Measurements from ENCODE around the gene ZNF148. TPM values are rescaled to one million over a fixed set of nuclear protein-coding genes. Genes with fewer than 3 reads are reported as not detected.

Gene ZNF148
- total and polyA plus RNA-seq, 2 of the 4 experiments (the other 2 are of a cell fraction) = 9.4 to 65.2 TPM

DNA sequence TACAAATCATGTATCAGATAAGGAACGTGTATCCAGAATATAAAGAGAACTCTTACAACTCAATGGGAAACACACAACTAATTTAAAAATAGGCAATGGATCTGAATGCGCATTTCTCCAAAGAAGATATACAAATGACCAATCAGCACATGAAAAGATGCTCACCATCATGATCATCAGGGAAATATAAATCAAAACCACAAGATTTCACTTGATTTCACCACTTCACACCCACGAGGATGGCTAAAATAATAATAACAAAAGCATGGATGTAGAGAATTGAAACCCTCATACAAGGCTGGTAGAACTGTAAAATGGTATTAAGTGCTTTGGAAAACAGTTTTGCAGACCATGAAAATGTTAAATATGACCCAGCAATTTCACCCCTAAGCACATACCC is 135.9 kb downstream of the ZNF148 start:
- no peak for TF ChIP-seq MAZ (IDR thresholded peaks at IDR 0.05; ENCODE audit: borderline replicate concordance, low read depth, low read length)
- TF ChIP-seq BHLHE40 (IDR thresholded peaks at IDR 0.05; ENCODE audit: low read depth, low read length) = no peak
- no peak for TF ChIP-seq RFX5 (IDR thresholded peaks at IDR 0.05; ENCODE audit: low read depth, low read length)
- no peak for TF ChIP-seq RCOR1 (IDR thresholded peaks at IDR 0.05; ENCODE audit: insufficient replicate concordance, low read length)
- TF ChIP-seq, protein P1, sequence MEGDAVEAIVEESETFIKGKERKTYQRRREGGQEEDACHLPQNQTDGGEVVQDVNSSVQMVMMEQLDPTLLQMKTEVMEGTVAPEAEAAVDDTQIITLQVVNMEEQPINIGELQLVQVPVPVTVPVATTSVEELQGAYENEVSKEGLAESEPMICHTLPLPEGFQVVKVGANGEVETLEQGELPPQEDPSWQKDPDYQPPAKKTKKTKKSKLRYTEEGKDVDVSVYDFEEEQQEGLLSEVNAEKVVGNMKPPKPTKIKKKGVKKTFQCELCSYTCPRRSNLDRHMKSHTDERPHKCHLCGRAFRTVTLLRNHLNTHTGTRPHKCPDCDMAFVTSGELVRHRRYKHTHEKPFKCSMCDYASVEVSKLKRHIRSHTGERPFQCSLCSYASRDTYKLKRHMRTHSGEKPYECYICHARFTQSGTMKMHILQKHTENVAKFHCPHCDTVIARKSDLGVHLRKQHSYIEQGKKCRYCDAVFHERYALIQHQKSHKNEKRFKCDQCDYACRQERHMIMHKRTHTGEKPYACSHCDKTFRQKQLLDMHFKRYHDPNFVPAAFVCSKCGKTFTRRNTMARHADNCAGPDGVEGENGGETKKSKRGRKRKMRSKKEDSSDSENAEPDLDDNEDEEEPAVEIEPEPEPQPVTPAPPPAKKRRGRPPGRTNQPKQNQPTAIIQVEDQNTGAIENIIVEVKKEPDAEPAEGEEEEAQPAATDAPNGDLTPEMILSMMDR (conservative IDR thresholded peaks at IDR 0.05; ENCODE audit: low read depth, low read length) = no peak
- TF ChIP-seq NFE2L2 (IDR thresholded peaks at IDR 0.05; ENCODE audit: low read depth, low read length) = no peak
- TF ChIP-seq, protein P2, sequence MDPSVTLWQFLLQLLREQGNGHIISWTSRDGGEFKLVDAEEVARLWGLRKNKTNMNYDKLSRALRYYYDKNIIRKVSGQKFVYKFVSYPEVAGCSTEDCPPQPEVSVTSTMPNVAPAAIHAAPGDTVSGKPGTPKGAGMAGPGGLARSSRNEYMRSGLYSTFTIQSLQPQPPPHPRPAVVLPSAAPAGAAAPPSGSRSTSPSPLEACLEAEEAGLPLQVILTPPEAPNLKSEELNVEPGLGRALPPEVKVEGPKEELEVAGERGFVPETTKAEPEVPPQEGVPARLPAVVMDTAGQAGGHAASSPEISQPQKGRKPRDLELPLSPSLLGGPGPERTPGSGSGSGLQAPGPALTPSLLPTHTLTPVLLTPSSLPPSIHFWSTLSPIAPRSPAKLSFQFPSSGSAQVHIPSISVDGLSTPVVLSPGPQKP (IDR thresholded peaks at IDR 0.05; ENCODE audit: borderline replicate concordance, low read depth, low read length) = no peak
- no peak for TF ChIP-seq MXI1 (IDR thresholded peaks at IDR 0.05; ENCODE audit: borderline replicate concordance, low read depth, low read length)
- TF ChIP-seq CEBPB (IDR thresholded peaks at IDR 0.05; ENCODE audit: low read depth, low read length) = no peak
- TF ChIP-seq MAFK (IDR thresholded peaks at IDR 0.05; ENCODE audit: low read depth, low read length) = no peak
- TF ChIP-seq CHD1 (IDR thresholded peaks at IDR 0.05; ENCODE audit: low read depth, low read length) = no peak
- TF ChIP-seq POLR2A (IDR thresholded peaks at IDR 0.05; ENCODE audit: low read depth, low read length) = no peak
- no peak for TF ChIP-seq SMC3 (IDR thresholded peaks at IDR 0.05; ENCODE audit: low read depth, low read length)
- no peak for TF ChIP-seq FOS (IDR thresholded peaks at IDR 0.05; ENCODE audit: low read depth, low read length)
- no peak for TF ChIP-seq RAD21 (IDR thresholded peaks at IDR 0.05; ENCODE audit: low read length)
- TF ChIP-seq, protein P3, sequence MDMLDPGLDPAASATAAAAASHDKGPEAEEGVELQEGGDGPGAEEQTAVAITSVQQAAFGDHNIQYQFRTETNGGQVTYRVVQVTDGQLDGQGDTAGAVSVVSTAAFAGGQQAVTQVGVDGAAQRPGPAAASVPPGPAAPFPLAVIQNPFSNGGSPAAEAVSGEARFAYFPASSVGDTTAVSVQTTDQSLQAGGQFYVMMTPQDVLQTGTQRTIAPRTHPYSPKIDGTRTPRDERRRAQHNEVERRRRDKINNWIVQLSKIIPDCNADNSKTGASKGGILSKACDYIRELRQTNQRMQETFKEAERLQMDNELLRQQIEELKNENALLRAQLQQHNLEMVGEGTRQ (IDR thresholded peaks at IDR 0.05; ENCODE audit: low read depth, low read length) = no peak
- H2AK5ac ChIP-seq (ENCODE audit: low read depth, low read length) = no peak overlapping the region
- H3K14ac ChIP-seq (replicated peaks; ENCODE audit: low read depth, low read length) = no peak overlapping the region
- H3K36me3 ChIP-seq (ENCODE audit: control insufficient read depth, insufficient read depth, low read length) = no peaks in the 10 kb centered on the region
- WGBS, 2 experiments (ENCODE audit: extremely low coverage in 2 of 2, insufficient read length in 1 of 2) = no CpG with 5 or more reads among the region's 3 CpGs
- H3K4me2 ChIP-seq (ENCODE audit: low read depth, low read length) = no peak overlapping the region
- H2BK15ac ChIP-seq (ENCODE audit: low read depth, low read length) = no peak overlapping the region
- H3K9me1 ChIP-seq (ENCODE audit: insufficient read depth, low read length) = peaks cover 2% of the 10 kb centered on the region; the same call in 1 of the 2 replicates
- DNase-seq (no peak), ATAC-seq (ENCODE audit: low read depth) (no peak)
- H2AFZ ChIP-seq (replicated peaks; ENCODE audit: low read length, poor library complexity) = no peak overlapping the region
- no peak overlapping the region for H2BK120ac ChIP-seq (ENCODE audit: low read depth, low read length)
- no peak overlapping the region for H2BK20ac ChIP-seq (ENCODE audit: low read depth, low read length)
- peaks cover 11 to 26% of the 10 kb centered on the region in 2 experiments for H3K79me1 ChIP-seq (ENCODE audit: low read depth in 1 of 2, low read length in 2 of 2)
- POLR2A ChIA-PET (ENCODE audit: unreplicated experiment) = no interaction called here
- no peak overlapping the region for H3K4ac ChIP-seq (ENCODE audit: low read depth, low read length)
- peaks cover 4% of the 10 kb centered on the region for H3K4me1 ChIP-seq (ENCODE audit: control insufficient read depth, insufficient read depth, low read length)
- no peak overlapping the region for H3K9ac ChIP-seq (ENCODE audit: low read depth, low read length)
- CTCF ChIA-PET = no interaction called here
- H3K4me3 ChIP-seq (ENCODE audit: insufficient read depth, low read depth, low read length) = no peak overlapping the region
- in situ Hi-C loops (cut with MboI; ENCODE audit: low sequenced_read_pairs) = no loop called here
- H3K27ac ChIP-seq (ENCODE audit: insufficient read depth, low read length) = no peak overlapping the region
- no peak overlapping the region for H4K8ac ChIP-seq (ENCODE audit: low read depth in 2 of 2, low read length in 2 of 2)
- H3K9me3 ChIP-seq (ENCODE audit: control insufficient read depth, insufficient read depth, low read length) = no peaks in the 10 kb centered on the region
- H4K5ac ChIP-seq (ENCODE audit: low read depth, low read length) = no peak overlapping the region
- H3K23ac ChIP-seq (ENCODE audit: low read depth, low read length) = no peak overlapping the region
- BruUV-seq (replicated peaks) = no TSS peak
- dilution Hi-C loops (cut with HindIII; ENCODE audit: low sequenced_read_pairs, unreplicated experiment) = no loop called here
- no peaks in the 10 kb centered on the region; the same call in 1 of the 2 replicates for H4K20me1 ChIP-seq (ENCODE audit: insufficient read depth, low read length)
- H3K56ac ChIP-seq (ENCODE audit: extremely low read depth, insufficient read depth, low read length) = no peak overlapping the region
- H2BK5ac ChIP-seq (ENCODE audit: low read depth, low read length, poor library complexity, severe bottlenecking) = no peak overlapping the region
- intact Hi-C loops (cut with micrococcal nuclease) = loop anchor here (10.0 kb wide), 1 partner anchor 196 kb away; no protein-coding TSS in a partner anchor
- no peak overlapping the region for H4K91ac ChIP-seq (ENCODE audit: insufficient read depth, low read depth, low read length)
- H3K27me3 ChIP-seq (ENCODE audit: control insufficient read depth, insufficient read depth, low read length) = no peaks in the 10 kb centered on the region
- no peak overlapping the region for H3K18ac ChIP-seq (ENCODE audit: low read depth, low read length)
- H2AK9ac ChIP-seq (replicated peaks; ENCODE audit: low read depth, low read length, poor library complexity) = no peak overlapping the region

All from IMR-90 (cell line).